NB4 (cell line): ENCODE results near the gene DPH6.

Experiments used
- MYC ChIP-seq: IDR thresholded peaks from 2 replicates; pipeline ENCODE4 v1.6.1; 2011; ENCODE audit warnings: low read depth, low read length
- POLR2A ChIP-seq: IDR thresholded peaks from 2 replicates; pipeline ENCODE4 v1.6.1; 2011; ENCODE audit warnings: mild to moderate bottlenecking; ENCODE audit not compliant: insufficient read length; ENCODE audit errors: extremely low read depth
- TF ChIP-seq, protein P1 (sequence below): IDR thresholded peaks from one replicate; pipeline ENCODE4 v1.5.1; 2012; ENCODE audit warnings: low read depth, low read length
- TF ChIP-seq, protein P2 (sequence below): IDR thresholded peaks from 2 replicates; pipeline ENCODE4 v1.6.1; 2011; ENCODE audit warnings: low read depth, low read length

DNA sequence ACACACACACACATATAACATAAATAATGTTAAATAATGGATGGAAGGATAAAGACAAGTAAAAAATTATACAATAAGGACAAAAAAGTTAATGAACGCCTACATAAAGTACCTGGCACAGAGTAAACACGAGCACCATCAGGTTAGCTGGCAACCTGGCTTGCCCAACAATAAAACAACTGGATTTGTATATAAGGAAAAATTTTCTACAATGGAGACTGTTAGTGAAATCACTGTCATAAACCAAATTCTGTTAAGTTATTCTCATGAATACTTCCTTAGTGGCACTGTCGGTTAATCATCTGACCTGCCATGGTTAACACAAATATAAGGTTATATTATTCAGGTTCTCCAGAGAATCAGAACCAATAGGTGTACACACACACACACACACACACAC lies 54.8 kb downstream of the DPH6 start:
- TF ChIP-seq POLR2A (no peak), MYC (no peak)
- TF ChIP-seq, protein P1, sequence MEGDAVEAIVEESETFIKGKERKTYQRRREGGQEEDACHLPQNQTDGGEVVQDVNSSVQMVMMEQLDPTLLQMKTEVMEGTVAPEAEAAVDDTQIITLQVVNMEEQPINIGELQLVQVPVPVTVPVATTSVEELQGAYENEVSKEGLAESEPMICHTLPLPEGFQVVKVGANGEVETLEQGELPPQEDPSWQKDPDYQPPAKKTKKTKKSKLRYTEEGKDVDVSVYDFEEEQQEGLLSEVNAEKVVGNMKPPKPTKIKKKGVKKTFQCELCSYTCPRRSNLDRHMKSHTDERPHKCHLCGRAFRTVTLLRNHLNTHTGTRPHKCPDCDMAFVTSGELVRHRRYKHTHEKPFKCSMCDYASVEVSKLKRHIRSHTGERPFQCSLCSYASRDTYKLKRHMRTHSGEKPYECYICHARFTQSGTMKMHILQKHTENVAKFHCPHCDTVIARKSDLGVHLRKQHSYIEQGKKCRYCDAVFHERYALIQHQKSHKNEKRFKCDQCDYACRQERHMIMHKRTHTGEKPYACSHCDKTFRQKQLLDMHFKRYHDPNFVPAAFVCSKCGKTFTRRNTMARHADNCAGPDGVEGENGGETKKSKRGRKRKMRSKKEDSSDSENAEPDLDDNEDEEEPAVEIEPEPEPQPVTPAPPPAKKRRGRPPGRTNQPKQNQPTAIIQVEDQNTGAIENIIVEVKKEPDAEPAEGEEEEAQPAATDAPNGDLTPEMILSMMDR, result no peak
- TF ChIP-seq, protein P2, sequence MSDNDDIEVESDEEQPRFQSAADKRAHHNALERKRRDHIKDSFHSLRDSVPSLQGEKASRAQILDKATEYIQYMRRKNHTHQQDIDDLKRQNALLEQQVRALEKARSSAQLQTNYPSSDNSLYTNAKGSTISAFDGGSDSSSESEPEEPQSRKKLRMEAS, result no peak
